ENCODE results near the gene MT1M.
"Not testable (repeated sequence)": the region's sequence is repeated elsewhere in the genome, so short reads cannot be mapped to it uniquely, and the experiment has no call there.

Gene MT1M

DNA sequence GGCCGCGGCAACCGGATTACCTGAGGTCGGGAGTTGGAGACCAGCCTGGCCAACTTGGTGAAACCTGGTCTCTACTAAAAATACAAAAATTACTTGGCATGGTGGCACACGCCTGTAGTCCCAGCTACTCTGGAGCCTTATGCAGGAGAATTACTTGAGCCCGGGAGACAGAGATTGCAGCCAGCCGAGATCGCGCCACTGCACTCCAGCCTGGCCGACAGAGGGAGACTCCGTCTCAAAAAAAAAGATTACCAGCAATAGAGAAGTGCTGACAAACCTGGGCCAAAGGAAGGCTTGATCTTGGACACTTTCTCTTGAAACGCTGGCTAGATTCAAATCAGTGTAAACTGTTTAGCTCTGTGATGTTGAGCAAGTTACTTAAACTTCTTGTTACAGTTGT, 41.5 kb downstream of the MT1M start:
- no peak for DNase-seq (ENCODE audit: low spot score)

DNA sequence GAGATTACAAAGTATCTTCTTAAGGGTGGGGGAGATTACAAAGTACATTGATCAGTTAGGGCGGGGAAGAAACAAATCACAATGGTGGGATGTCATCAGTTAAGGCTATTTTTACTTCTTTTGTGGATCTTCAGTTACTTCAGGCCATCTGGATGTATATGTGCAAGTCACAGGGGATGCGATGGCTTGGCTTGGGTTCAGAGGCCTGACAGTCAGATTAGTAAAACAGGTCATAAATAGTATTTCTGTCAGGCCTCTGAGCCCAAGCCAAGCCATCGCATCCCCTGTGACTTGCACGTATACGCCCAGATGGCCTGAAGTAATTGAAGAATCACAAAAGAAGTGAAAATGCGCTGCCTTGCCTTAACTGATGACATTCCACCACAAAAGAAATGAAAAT, 42.1 kb downstream of the MT1M start:
- DNase-seq (ENCODE audit: low spot score): not testable (repeated sequence)

DNA sequence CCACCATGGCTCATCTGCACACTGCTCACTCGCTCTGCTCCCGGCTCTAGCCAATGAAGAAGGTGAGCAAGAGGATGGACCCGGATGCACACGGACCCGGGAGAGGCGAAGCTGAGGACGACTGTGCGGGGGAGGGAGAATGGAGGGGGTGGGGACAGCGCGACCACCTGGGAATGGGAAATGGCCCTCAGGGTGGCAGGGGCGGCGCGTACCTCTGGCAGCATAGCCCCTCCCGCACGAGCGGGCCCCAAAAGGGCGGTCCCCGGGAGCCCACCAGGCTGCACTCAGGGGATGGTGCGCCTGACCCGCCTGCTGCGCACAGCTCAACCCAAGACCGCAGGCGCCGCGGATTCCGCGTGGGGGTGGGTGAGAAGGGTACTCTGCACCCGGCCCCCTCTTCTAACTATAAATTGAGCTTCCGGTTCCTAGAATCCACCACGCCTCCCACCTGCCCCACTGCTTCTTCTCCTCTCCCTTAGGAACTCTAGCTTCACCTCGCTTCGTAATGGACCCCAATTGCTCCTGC, 43.3 kb downstream of the MT1M start:
- peak; percentile 30 for DNase-seq (ENCODE audit: low spot score)

DNA sequence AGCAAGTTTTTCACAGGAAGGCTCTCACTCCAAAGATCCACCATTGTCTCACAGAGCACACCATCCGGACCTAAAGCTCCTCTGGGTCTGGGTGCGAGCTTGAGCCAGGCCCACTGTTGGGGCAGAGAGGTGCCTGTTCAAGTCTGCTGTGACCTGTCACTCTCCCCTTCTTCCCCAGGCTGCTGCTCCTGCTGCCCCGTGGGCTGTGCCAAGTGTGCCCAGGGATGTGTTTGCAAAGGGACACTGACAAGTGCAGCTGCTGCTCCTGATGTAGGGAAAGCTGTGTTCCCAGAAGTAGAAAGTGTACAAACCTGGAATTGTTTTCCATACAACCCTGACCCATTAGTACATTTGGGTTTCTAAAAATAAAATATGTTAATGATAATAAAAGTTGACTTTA, 45.0 kb downstream of the MT1M start:
- DNase-seq (ENCODE audit: low spot score): no peak

DNA sequence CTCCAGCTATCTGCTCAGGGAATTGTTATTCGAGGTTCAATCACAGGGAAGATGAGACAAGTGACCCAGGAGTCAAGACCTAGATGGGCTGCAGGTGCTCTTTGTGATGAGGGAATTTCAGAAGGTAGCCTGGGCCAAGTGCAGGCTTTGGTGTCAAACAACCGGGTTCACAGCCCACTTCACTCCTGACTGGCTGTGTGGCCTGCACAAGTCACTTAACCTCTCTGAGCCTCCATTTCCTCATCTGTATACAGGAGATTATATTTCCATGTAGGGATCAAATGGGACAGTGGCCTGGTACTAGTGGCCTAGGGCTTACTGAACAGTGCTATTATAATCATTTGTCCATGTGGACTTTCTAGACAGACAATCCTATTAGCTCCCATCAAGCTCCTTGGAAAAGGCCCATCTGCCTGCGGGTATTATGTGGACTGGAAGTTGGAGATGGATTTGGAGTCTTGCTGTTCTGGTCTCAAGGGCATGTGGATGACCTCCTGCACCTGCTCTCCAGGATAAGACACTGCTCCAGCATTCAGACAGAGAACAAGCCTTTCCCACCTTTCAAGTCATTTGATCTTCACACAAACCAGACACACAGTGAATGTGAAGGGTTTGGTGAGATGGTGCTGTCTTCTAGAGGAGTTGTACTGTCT, 46.7 kb downstream of the MT1M start:
- DNase-seq (ENCODE audit: low spot score): no peak

DNA sequence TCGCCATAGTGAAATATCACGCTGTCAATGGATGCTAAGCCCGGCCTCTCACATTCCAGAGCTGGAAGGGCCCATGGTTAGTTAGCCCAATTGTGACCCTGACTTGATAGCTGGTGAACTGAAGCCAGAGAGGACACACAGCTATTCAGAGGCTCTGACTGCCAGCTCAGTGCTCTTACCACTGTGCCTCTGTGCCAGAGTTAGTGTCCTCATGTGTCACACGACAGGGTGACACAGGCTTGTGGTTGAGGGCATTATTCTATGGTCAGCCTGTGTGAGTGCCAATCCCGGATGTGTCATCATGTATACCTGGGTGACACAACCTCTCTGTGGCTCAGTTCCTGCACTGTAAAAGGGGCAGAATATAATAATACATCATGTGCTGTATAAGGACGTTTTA, 47.4 kb downstream of the MT1M start:
- DNase-seq (ENCODE audit: low spot score): peak; percentile 25

DNA sequence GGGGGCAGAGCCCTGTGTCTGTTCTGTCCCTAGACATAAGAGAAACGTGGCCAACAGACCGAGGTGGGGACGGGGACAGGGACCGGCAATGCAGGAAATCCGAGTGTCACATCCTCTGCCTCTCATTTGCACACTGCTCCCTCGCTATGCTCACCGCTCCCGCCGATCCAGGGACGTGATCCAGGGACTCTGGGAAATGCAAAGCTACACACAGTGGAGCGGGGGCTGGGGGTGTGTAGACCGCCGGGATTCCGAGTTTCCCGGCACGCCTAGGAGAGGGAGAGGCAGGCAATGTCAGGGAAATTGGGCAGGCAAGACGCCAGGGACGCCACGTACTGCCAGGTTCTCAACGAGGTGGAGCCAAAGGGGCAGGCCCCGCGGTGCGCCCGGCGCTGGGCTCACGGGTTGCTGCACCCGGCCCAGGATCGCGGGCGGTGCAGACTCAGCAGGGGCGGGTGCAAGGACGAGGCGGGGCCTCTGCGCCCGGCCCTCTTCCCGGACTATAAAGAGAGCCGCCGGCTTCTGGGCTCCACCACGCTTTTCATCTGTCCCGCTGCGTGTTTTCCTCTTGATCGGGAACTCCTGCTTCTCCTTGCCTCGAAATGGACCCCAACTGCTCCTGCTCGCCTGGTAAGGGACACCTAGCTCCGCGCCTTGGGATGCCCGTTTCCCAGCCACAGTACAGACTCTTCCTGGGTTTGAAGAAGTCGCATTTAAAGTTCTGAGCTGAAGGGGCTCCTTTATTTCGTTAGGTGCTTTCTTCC, 49.7 kb downstream of the MT1M start, which contains the start of gene MT1X:
TSS of gene MT1X (plus strand) at position 532 of the 764 bp plus-strand sequence. CDS start at position 603, 71 bp downstream.
- peak; percentile 86 for DNase-seq (ENCODE audit: low spot score)

DNA sequence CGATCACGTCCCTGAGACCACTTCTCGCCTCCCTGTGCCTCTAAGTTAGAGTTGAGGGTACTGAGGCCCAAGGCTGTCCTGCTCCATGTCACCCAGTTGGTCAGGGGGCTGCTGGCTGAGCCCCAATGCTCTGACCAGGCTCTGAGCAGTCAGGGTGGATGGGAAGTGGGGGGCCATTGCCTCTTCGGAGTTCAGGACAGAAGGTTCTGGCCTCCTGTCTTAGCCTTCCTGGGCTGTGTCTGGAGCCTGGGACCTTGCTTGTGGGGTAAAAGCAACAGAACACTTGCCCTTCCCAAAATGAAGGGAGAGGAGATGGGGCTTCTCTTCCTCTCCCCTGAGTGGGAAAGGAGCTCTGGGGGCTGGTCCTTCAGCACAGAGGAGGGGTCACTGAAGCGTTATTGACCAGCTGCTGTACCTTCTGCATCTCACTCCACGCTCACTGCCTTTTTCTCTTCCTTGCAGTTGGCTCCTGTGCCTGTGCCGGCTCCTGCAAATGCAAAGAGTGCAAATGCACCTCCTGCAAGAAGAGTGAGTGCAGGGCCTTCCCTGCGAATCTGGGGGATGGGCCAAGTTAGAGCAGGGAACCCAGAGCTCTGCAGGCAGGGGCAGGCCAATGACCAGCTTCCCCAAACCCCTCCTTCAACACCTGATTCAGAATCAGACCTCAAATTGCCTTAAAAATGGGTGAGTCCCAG, 50.4 kb downstream of the MT1M start:
- DNase-seq (ENCODE audit: low spot score): no peak

Measured in CD4-positive, alpha-beta T cell treated with Interleukin-2 at 100 ng/mL for 4 hours (primary cell).